WTC11 (cell line): ENCODE measurements around the gene OR5A1. TPM values are rescaled to one million over a fixed set of nuclear protein-coding genes. Genes with fewer than 3 reads are reported as not detected.
A peak's percentile ranks its signal among the peaks of the same experiment; 100 is the strongest.

Source experiments
- ATAC-seq: fragments of 200-7000 bp; cut with Tn5 transposase; 2 replicates; pipeline ENCODE4 v1.10.0; 2021; ENCODE audit warnings: mild to moderate bottlenecking, moderate library complexity
- Bru-seq: library from RNA; stranded (reverse); fragments of 400-500 nt; gene quantifications from one replicate; lab custom pipeline; 2021; lab: Mats Ljungman, UMichigan
- CTCF ChIA-PET: fragments of 300-600 bp; sonication (Branson Sonifier 250); formaldehyde crosslinking; loops from one replicate; lab custom pipeline; 2021; ENCODE audit warnings: antibody characterized with exemption; lab: Charles Lee
- POLR2A ChIA-PET: fragments of 350-600 bp; sonication (Branson Sonifier 250); formaldehyde crosslinking; loops from one replicate; lab custom pipeline; 2021; ENCODE audit warnings: antibody characterized with exemption; lab: Charles Lee
- DNase-seq: peaks from one replicate; pipeline ENCODE4 v3.0.0; 2021; ENCODE audit warnings: low spot score
- H3K27ac Mint-ChIP-seq: 2 replicates; pipeline ENCODE4 v1.8.0; 2021; ENCODE audit warnings: mixed read lengths
- H3K27me3 Mint-ChIP-seq: 2 replicates; pipeline ENCODE4 v1.8.0; 2021; ENCODE audit warnings: low read depth, mild to moderate bottlenecking, moderate library complexity, mixed read lengths
- H3K36me3 Mint-ChIP-seq: 2 replicates; pipeline ENCODE4 v1.8.0; 2021; ENCODE audit warnings: mixed read lengths
- H3K4me1 Mint-ChIP-seq: 2 replicates; pipeline ENCODE4 v1.8.0; 2022; ENCODE audit warnings: mixed read lengths
- H3K4me3 Mint-ChIP-seq: 2 replicates; pipeline ENCODE4 v1.8.0; 2021; ENCODE audit warnings: mild to moderate bottlenecking, moderate library complexity, mixed read lengths
- H3K9me3 Mint-ChIP-seq: 2 replicates; pipeline ENCODE4 v1.8.0; 2021; ENCODE audit warnings: mixed read lengths
- CREM ChIP-seq: sonication (generic); formaldehyde crosslinking; IDR thresholded peaks from 2 replicates; pipeline ENCODE4 v1.8.1; 2022; ENCODE audit warnings: mild to moderate bottlenecking, missing genetic modification reagents, moderate library complexity
- ESRRA ChIP-seq: sonication (generic); formaldehyde crosslinking; IDR thresholded peaks from 2 replicates; pipeline ENCODE4 v1.8.1; 2022; ENCODE audit warnings: mild to moderate bottlenecking, missing genetic modification reagents, borderline replicate concordance
- GRHL2 ChIP-seq: fragments of 250-450 bp; sonication (Bioruptor Pico); IDR thresholded peaks from 2 replicates; pipeline ENCODE4 v1.8.0; 2022; ENCODE audit warnings: mild to moderate bottlenecking, moderate library complexity; ENCODE audit not compliant: insufficient replicate concordance, severe bottlenecking
- GTF2I ChIP-seq: fragments of 250-450 bp; sonication (Bioruptor Pico); conservative IDR thresholded peaks from 2 replicates; pipeline ENCODE4 v1.4.0; 2021; ENCODE audit warnings: mild to moderate bottlenecking
- IRF2 ChIP-seq: sonication (generic); formaldehyde crosslinking; IDR thresholded peaks from 2 replicates; pipeline ENCODE4 v1.8.0; 2022; ENCODE audit warnings: low read depth, missing genetic modification reagents, borderline replicate concordance
- JUN ChIP-seq: sonication (generic); formaldehyde crosslinking; IDR thresholded peaks from 2 replicates; pipeline ENCODE4 v1.8.0; 2023; ENCODE audit warnings: mild to moderate bottlenecking, missing genetic modification reagents
- NFYB ChIP-seq: sonication (generic); formaldehyde crosslinking; conservative IDR thresholded peaks from 2 replicates; pipeline ENCODE4 v1.8.0; 2022; ENCODE audit warnings: low read depth, missing genetic modification reagents
- RORB ChIP-seq: fragments of 250-450 bp; sonication (Bioruptor Pico); IDR thresholded peaks from 2 replicates; pipeline ENCODE4 v1.9.0; 2021; ENCODE audit warnings: mild to moderate bottlenecking
- SOX15 ChIP-seq: fragments of 250-450 bp; sonication (Bioruptor Pico); IDR thresholded peaks from 2 replicates; pipeline ENCODE4 v1.9.0; 2021; ENCODE audit warnings: mild to moderate bottlenecking
- TCF7 ChIP-seq: sonication (generic); formaldehyde crosslinking; IDR thresholded peaks from 2 replicates; pipeline ENCODE4 v1.8.0; 2022; ENCODE audit warnings: mild to moderate bottlenecking, low read depth, missing genetic modification reagents, moderate library complexity
- long read RNA-seq, 3 experiments: library from RNA in 1 of 3; library from capped mRNA in 1 of 3; library from polyadenylated mRNA in 1 of 3; unstranded in 2 of 3; stranded (forward) in 1 of 3; transcript quantifications; one replicate each; pipeline ENCODE4 v2.0.0, GENCODE V29; 2021
- total RNA-seq: library from RNA; stranded (reverse); gene quantifications from 3 replicates; pipeline ENCODE4 v1.2.3, GENCODE V29; 2021
- TF ChIP-seq, protein P1 (sequence below): sonication (generic); formaldehyde crosslinking; IDR thresholded peaks from 2 replicates; pipeline ENCODE4 v1.8.1; 2023; ENCODE audit warnings: mild to moderate bottlenecking, missing genetic modification reagents, moderate library complexity
- TF ChIP-seq, protein P2 (sequence below): sonication (generic); formaldehyde crosslinking; IDR thresholded peaks from 2 replicates; pipeline ENCODE4 v1.8.0; 2022; ENCODE audit warnings: mild to moderate bottlenecking, missing genetic modification reagents
- TF ChIP-seq, protein P3 (sequence below): sonication (generic); formaldehyde crosslinking; IDR thresholded peaks from 2 replicates; pipeline ENCODE4 v1.8.0; 2022; ENCODE audit warnings: missing genetic modification reagents
- TF ChIP-seq, protein P4 (sequence below): sonication (generic); formaldehyde crosslinking; conservative IDR thresholded peaks from 2 replicates; pipeline ENCODE4 v1.8.1; 2023; ENCODE audit warnings: mild to moderate bottlenecking, low read depth, missing genetic modification reagents, moderate library complexity
- TF ChIP-seq, protein P5 (sequence below): sonication (generic); formaldehyde crosslinking; IDR thresholded peaks from 2 replicates; pipeline ENCODE4 v1.8.1; 2023; ENCODE audit warnings: mild to moderate bottlenecking, moderate library complexity, missing genetic modification reagents
- TF ChIP-seq, protein P6 (sequence below): sonication (generic); formaldehyde crosslinking; IDR thresholded peaks from 2 replicates; pipeline ENCODE4 v1.8.1; 2023; ENCODE audit warnings: mild to moderate bottlenecking, missing genetic modification reagents

OR5A1 gene
- total RNA-seq (not detected in 3 replicates), Bru-seq, nascent RNA (percentile 9 among the genes with signal in this experiment)
- long read RNA-seq, experiment 1: 0 reads
- long read RNA-seq, experiment 2: 0 reads
- long read RNA-seq, experiment 3: 0 reads

DNA sequence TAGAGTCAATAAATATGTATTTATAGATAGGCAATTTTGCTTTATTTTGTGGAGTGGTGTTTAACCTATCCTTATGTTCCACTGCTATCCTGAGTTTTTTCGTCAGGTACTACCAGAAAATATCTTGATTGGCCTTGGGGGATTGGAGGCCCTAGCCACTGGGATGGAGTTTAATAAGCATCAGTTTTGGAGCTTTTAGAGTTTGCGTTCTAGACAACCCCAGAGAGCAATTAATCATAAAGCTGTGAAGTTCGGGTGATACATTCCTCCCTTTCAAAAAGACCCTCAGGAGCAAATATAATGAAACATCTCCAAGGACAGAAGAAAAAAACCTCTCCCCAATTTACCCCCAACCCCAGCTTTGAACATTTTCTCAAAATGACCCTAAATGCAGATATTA lies at the start of gene OR5A1:
OR5A1 (plus strand) TSS at position 301 of the 400 bp plus-strand sequence. CDS start 6,700 bp downstream, outside the sequence.
- ChIA-PET POLR2A (no interaction called here), CTCF (interaction anchor here (0.6 to 2.3 kb wide), 6 partner anchors 10 to 1979 kb away, joined by 3 to 7 read pairs (median 4); partner anchors contain the start of genes DTX4 and OR5A2)
- no peak for TF ChIP-seq NFYB (CRISPR knock-in tag)
- Mint-ChIP-seq H3K27me3 (no peaks in the 10 kb centered on the region), H3K27ac (no peak within 1 kb of the TSS), H3K4me1 (peaks cover 9% of the 10 kb centered on the region; the same call in 1 of the 2 replicates), H3K36me3 (no peaks in the 10 kb centered on the region), H3K4me3 (no peak within 1 kb of the TSS), H3K9me3 (no peaks in the 10 kb centered on the region)
- ATAC-seq (no peak), DNase-seq (no peak)

DNA sequence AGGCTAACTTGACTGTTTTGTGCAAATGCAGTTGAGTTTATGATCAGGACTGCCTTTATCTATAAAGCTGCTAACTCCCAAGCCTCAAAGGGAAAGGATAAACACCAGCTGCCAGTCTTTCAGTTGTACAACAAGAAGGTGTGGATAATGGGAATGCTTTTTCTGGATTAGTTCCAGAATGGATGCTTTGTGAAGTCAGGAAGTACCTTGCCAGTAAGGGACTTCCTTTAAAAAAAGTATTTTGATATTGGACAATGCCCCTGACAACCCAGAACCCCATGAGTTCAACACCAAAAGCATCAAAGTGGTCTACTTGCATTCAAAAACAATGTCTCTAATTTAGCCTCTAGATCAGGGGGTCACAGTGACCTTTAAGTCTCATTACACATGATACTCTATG lies 42.1 kb upstream of the OR5A1 start:
- no peak overlapping the region for H3K27ac Mint-ChIP-seq
- H3K36me3 Mint-ChIP-seq: peaks cover 2% of the 10 kb centered on the region
- CTCF ChIA-PET: no interaction called here
- H3K9me3 Mint-ChIP-seq: peaks cover 50% of the 10 kb centered on the region
- peaks cover 7% of the 10 kb centered on the region for H3K27me3 Mint-ChIP-seq
- no peak overlapping the region for H3K4me3 Mint-ChIP-seq
- TF ChIP-seq, protein P1, sequence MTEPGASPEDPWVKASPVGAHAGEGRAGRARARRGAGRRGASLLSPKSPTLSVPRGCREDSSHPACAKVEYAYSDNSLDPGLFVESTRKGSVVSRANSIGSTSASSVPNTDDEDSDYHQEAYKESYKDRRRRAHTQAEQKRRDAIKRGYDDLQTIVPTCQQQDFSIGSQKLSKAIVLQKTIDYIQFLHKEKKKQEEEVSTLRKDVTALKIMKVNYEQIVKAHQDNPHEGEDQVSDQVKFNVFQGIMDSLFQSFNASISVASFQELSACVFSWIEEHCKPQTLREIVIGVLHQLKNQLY (CRISPR knock-in tag): no peak
- TF ChIP-seq ESRRA (CRISPR knock-in tag) (no peak), GTF2I (CRISPR knock-in tag) (no peak), SOX15 (CRISPR knock-in tag) (no peak), CREM (CRISPR knock-in tag) (no peak)
- TF ChIP-seq, protein P2, sequence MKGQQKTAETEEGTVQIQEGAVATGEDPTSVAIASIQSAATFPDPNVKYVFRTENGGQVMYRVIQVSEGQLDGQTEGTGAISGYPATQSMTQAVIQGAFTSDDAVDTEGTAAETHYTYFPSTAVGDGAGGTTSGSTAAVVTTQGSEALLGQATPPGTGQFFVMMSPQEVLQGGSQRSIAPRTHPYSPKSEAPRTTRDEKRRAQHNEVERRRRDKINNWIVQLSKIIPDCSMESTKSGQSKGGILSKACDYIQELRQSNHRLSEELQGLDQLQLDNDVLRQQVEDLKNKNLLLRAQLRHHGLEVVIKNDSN: no peak
- ATAC-seq: no peak
- H3K4me1 Mint-ChIP-seq: no peaks in the 10 kb centered on the region
- no peak for DNase-seq
- POLR2A ChIA-PET: no interaction called here

DNA sequence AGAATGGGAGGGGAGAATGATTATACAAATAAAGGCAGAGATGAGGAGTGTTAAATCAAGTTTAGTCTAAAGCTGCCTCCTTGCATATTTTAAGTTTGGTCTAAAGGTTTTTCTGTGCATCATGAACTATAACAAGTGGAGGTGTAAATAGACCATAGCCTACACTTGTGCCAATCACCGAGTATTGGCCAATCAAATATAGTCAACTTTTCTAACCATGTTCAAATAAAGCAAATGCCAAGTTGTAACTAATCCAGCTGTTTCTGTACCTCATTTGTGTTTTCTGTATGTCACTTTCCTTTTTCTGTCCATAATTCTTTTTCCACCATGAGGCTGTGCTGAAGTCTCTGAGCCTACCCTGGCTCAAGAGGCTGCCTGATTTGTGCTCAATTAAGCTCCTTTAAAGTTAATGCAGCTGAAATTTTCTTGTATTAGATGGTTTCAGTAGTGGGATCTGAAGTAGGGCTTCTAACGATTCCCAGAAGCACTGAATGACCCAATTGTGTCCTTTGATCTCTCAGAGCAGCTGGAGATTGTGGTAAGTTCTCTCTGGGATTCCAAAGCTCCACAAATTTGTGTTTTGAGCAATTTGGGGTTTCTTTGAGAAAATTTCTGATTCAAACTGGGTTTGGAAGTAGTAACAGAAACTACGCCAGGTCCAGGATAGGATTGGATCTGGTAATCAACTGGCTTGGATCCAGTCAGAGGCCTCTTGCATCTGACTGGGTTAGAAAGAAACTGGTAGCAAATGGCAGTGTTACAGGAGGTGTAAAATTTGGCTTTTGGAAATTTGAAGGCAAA lies 35.6 kb upstream of the OR5A1 start:
- ATAC-seq (no peak), DNase-seq (no peak)
- ChIA-PET POLR2A (no interaction called here), CTCF (interaction anchor here (1.2 kb wide), 1 partner anchor 25 kb away, joined by 3 read pairs; the partner anchor contains the start of gene OR5A2)
- Mint-ChIP-seq H3K27me3 (peaks cover 3% of the 10 kb centered on the region; the same call in 1 of the 2 replicates), H3K36me3 (peaks cover 42% of the 10 kb centered on the region), H3K4me3 (no peak overlapping the region), H3K4me1 (no peaks in the 10 kb centered on the region), H3K9me3 (peaks cover 78% of the 10 kb centered on the region), H3K27ac (no peak overlapping the region)
- TF ChIP-seq, protein P3, sequence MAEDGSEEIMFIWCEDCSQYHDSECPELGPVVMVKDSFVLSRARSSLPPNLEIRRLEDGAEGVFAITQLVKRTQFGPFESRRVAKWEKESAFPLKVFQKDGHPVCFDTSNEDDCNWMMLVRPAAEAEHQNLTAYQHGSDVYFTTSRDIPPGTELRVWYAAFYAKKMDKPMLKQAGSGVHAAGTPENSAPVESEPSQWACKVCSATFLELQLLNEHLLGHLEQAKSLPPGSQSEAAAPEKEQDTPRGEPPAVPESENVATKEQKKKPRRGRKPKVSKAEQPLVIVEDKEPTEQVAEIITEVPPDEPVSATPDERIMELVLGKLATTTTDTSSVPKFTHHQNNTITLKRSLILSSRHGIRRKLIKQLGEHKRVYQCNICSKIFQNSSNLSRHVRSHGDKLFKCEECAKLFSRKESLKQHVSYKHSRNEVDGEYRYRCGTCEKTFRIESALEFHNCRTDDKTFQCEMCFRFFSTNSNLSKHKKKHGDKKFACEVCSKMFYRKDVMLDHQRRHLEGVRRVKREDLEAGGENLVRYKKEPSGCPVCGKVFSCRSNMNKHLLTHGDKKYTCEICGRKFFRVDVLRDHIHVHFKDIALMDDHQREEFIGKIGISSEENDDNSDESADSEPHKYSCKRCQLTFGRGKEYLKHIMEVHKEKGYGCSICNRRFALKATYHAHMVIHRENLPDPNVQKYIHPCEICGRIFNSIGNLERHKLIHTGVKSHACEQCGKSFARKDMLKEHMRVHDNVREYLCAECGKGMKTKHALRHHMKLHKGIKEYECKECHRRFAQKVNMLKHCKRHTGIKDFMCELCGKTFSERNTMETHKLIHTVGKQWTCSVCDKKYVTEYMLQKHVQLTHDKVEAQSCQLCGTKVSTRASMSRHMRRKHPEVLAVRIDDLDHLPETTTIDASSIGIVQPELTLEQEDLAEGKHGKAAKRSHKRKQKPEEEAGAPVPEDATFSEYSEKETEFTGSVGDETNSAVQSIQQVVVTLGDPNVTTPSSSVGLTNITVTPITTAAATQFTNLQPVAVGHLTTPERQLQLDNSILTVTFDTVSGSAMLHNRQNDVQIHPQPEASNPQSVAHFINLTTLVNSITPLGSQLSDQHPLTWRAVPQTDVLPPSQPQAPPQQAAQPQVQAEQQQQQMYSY (CRISPR knock-in tag): no peak
- TF ChIP-seq, protein P2: no peak
- TF ChIP-seq, protein P4, sequence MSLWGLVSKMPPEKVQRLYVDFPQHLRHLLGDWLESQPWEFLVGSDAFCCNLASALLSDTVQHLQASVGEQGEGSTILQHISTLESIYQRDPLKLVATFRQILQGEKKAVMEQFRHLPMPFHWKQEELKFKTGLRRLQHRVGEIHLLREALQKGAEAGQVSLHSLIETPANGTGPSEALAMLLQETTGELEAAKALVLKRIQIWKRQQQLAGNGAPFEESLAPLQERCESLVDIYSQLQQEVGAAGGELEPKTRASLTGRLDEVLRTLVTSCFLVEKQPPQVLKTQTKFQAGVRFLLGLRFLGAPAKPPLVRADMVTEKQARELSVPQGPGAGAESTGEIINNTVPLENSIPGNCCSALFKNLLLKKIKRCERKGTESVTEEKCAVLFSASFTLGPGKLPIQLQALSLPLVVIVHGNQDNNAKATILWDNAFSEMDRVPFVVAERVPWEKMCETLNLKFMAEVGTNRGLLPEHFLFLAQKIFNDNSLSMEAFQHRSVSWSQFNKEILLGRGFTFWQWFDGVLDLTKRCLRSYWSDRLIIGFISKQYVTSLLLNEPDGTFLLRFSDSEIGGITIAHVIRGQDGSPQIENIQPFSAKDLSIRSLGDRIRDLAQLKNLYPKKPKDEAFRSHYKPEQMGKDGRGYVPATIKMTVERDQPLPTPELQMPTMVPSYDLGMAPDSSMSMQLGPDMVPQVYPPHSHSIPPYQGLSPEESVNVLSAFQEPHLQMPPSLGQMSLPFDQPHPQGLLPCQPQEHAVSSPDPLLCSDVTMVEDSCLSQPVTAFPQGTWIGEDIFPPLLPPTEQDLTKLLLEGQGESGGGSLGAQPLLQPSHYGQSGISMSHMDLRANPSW (CRISPR knock-in tag): no peak
- TF ChIP-seq, protein P5, sequence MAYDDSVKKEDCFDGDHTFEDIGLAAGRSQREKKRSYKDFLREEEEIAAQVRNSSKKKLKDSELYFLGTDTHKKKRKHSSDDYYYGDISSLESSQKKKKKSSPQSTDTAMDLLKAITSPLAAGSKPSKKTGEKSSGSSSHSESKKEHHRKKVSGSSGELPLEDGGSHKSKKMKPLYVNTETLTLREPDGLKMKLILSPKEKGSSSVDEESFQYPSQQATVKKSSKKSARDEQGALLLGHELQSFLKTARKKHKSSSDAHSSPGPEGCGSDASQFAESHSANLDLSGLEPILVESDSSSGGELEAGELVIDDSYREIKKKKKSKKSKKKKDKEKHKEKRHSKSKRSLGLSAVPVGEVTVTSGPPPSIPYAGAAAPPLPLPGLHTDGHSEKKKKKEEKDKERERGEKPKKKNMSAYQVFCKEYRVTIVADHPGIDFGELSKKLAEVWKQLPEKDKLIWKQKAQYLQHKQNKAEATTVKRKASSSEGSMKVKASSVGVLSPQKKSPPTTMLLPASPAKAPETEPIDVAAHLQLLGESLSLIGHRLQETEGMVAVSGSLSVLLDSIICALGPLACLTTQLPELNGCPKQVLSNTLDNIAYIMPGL (CRISPR knock-in tag): no peak
- no peak for TF ChIP-seq IRF2 (CRISPR knock-in tag)
- TF ChIP-seq TCF7 (CRISPR knock-in tag): no peak
- no peak for TF ChIP-seq RORB (CRISPR knock-in tag)
- TF ChIP-seq GRHL2: no peak
- TF ChIP-seq, protein P6, sequence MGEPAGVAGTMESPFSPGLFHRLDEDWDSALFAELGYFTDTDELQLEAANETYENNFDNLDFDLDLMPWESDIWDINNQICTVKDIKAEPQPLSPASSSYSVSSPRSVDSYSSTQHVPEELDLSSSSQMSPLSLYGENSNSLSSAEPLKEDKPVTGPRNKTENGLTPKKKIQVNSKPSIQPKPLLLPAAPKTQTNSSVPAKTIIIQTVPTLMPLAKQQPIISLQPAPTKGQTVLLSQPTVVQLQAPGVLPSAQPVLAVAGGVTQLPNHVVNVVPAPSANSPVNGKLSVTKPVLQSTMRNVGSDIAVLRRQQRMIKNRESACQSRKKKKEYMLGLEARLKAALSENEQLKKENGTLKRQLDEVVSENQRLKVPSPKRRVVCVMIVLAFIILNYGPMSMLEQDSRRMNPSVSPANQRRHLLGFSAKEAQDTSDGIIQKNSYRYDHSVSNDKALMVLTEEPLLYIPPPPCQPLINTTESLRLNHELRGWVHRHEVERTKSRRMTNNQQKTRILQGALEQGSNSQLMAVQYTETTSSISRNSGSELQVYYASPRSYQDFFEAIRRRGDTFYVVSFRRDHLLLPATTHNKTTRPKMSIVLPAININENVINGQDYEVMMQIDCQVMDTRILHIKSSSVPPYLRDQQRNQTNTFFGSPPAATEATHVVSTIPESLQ (CRISPR knock-in tag): no peak
- no peak for TF ChIP-seq JUN (CRISPR knock-in tag)
